Measurements from ENCODE around the gene CHRNB2.

Gene CHRNB2

DNA sequence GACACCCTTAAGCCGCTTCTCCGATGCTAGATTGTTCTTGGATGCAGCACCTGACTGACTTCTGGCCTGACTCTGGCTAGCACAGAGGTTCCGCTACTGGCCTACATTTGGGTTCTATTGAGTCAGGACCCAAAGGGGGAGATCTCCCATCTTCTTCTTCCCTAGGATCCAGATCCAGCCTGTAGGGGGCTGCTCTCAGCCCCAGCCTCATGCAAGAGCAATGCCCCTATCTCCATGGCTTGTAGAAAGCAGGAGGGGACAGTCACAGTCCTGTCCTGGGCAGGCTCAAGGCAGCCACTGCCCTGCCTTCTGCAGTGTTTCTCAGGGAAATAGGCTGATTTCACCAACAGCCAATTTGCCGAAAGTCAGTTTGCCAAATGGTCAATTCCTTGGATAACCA, 46.7 kb downstream of the CHRNB2 start:
- DNase-seq, result no peak

DNA sequence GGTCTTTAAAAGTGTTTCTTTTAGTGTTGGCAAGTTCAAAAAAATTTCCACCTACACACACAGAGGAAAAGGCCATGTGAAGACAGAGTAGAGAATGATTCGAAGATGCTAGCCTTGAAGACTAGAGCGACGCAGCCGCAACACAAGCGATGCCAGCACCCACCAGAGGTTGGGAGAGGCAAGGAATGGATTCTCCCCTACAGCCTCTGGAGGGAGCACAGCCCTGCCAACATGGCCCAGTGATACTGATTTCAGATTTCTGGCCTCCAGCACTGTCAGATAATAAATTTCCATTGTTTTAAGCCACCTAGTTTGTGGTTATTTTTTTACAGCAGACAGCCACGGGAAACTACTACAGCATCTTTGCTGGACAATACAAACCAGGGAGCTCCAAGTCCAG, 47.3 kb downstream of the CHRNB2 start:
- no peak for DNase-seq

GRCh38 chr1:154615411-154615810, 47.8 kb downstream of the CHRNB2 start:
- DNase-seq, result no peak

DNA sequence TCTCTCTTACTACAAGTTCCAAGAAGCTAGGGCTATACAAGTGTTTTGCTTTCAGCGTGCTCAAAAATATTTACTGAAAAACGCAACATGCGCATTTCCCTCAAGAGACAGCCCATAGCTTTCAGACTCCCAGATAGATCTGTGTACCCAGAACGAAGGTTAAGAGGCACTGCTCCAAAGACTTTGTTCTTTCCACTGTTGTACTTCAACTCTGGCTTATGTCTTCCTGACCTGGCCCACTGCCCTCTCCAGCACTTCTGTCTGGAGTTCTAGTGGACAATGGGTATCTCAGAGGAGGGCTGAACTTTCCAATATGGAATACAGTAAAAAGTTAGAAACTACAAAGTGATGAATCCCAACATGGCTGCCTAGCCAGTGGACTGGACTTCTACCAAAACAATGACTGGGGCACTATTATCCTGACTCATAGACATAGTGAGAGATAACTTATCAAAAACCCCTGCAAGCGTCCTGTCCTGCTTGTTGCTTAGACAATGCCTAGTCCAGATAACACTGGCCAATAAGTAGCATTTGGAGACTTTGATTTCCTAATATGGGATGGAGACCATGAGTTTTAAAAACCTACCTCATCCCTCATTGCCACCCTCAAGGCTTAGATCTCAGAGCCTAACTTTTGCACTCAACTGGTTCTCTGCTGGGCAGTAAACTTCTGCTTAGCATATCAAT, 49.2 kb downstream of the CHRNB2 start:
- DNase-seq, result no peak

- no peak for DNase-seq
Observed at GRCh38 chr1:154619181-154619948, 51.8 kb downstream of the CHRNB2 start.

GRCh38 chr1:154620751-154621150, 53.2 kb downstream of the CHRNB2 start:
- no peak for DNase-seq

DNA sequence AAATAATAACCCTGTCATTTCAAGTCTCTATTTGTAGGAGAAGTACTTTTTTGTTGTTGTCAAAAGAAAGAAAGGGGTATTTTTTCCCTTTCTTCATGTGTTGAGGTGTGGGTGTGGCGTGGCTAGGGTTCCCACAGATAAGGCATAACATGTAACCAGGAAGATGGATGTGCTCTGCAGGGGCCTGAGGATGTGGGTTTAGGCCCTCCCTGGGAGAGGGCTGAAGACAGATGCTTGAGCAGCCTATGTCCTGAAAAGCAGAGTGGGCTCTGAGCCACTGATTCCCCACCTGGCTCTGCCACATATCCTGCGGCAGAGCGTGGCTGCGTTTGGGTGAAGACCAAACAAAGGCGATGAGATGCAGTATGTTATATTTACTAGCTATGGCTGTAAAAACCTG, 54.3 kb downstream of the CHRNB2 start:
- no peak for DNase-seq

DNA sequence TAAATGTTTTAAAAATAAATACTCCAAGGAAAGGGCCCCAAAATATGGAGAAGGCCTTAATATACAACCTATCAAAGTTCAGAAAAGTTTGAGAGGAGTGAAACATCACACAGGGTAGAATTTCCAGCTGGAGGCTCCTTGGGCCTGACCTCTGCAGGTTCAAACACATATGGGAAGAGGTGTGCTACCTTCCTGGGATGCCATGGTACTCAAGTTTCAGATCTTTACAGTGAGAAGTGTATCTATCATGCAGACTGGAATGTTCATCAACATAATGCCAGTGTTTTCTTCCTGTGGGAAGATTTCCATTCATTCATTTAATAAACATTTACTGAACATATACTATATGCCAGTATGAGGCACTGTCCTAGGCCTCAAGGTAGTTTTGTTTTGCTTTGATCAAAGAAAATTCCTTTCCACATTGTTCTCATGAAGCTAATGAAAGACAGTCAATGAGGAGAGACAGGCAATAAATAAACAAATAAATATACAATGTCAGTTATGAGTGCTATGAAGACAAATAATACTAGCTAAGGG, 55.0 kb downstream of the CHRNB2 start:
- DNase-seq, result no peak

DNA sequence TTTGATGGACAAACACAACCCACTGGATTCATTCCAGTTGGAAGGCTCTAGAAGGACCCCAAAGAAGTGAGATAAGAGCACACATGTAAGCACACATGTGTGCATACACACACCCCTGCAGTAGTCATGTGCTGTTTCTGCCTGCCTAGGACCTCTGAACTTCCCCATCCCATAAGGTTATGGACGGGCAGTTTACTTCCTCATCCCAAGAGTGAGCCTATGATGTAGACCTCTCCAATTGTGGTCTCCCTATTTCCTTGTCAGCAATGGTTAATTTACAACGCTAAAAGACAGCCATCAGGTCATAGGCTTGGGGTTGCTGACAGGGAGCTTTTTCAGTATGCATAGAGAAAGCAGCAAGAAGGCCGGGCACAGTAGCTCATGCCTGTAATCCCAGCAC, 55.8 kb downstream of the CHRNB2 start:
- no peak for DNase-seq

GRCh38 chr1:154624746-154625643, 57.4 kb downstream of the CHRNB2 start:
- DNase-seq, result no peak

DNA sequence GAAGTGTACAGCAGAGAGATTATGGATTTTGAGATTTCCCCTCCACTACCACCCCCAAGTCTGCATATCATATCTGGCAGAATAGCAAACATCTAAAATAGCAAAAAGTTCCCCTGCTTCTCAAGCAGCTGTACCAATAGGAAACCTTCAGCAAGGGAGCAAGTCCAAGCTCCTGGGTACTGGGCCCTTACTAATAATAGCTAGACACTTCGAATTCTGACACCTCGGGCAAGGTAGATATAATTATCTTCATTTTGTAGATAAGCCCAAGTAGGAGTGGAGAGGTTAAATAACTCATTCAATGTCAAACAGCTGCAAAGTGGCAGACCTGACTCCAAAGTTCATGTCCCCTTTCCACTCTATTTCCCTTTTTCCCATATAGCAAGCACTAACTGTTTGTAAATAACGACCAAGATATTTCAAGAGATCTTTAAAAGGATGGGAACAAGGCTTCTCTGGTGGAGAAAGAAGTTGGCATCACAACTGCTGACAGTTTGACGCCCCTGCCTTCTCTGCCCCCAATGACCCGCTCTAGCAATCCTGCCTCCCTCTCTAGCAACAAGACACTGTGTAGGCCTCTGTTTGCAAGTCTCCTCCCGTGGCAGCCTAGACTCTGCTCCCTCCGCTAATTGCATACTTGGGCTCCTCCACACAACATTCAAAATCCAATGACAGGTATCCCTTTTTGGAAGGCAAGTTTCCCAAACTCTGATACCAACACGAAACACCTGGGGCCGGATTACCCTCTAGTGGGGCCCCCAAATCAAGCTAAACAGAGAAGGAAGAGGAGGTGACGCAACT, 59.1 kb downstream of the CHRNB2 start:
- no peak for DNase-seq

DNA sequence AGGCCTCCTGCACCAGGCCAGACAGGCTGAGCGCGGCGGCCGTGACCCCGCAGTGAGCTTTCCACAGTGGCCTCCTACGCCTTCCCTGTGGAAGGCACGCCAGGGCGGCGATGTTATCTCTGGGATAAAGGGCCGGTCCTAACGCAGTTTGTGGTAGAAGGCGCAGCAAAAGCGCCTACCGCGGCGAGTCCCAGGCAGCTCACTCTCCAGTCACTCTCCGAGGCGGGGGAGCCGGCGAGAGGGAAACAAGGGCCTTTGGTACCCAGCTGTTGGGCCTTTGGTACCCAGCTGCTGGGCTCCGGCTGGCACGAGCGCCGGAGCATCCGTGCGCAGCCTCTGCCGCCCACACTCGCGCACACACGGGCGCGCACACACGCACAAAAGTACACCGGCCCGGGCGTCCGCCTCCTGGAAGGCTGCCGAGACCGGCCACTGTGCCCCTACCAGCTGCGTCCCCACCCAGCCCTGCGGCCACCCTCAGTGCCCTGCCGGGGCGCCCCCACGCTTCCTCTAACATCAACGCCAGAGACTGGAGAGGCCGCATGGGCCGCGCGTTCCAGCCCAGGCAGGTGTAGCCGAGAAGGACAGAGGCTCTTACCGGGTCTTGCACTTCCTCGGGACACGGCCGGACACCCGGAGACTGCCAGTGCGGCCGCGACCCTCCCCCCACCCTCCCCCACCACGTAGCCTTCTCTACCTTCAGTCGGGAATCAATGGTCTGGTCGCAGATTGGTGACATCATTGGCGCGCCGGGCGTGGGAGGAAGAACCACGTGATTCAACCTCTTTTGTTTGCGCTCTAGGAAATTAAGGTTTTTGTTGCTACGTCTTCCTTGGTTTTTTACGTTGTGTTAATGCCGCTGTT, 59.9 kb downstream of the CHRNB2 start:
- DNase-seq, result peak; percentile 94

GRCh38 chr1:154628121-154628405, 60.5 kb downstream of the CHRNB2 start:
- DNase-seq, result no peak

GRCh38 chr1:154629061-154629674, 61.6 kb downstream of the CHRNB2 start:
- DNase-seq, result no peak

Data from activated CD4-positive, alpha-beta T cell treated with anti-CD3 and anti-CD28 coated beads, Interleukin-2, amount 50 U/mL, for 1 hour (primary cell).